Colon (tissue), 2 donors: ENCODE results near the gene CAMK1D.
A peak's percentile ranks its signal among the peaks of the same experiment; 100 is the strongest.

Experiments used
- FAIRE-seq: peaks from 2 replicates; lab custom pipeline; 2012; peaks lifted over from hg19 to GRCh38; lab: Jason Lieb, UNC
- donor health status: control.
- donor health status: control.

CAMK1D gene

GRCh38 chr10:12629767-12630165 lies 280.4 kb downstream of the CAMK1D start:
- no peak for FAIRE-seq

- no peak for FAIRE-seq
Measured at GRCh38 chr10:12631216-12631615, 281.9 kb downstream of the CAMK1D start.

- FAIRE-seq, result no peak
Measured at GRCh38 chr10:12631787-12632562, 282.6 kb downstream of the CAMK1D start.

GRCh38 chr10:12633776-12634620 lies 284.7 kb downstream of the CAMK1D start:
- FAIRE-seq, result no peak

GRCh38 chr10:12634621-12634931 lies 285.2 kb downstream of the CAMK1D start:
- no peak for FAIRE-seq

GRCh38 chr10:12635127-12635541 lies 285.8 kb downstream of the CAMK1D start:
- no peak for FAIRE-seq

- no peak for FAIRE-seq
Measured at GRCh38 chr10:12636571-12636970, 287.2 kb downstream of the CAMK1D start.

GRCh38 chr10:12637649-12638048 lies 288.3 kb downstream of the CAMK1D start:
- no peak for FAIRE-seq

- no peak for FAIRE-seq
Measured at GRCh38 chr10:12638103-12638502, 288.8 kb downstream of the CAMK1D start.

GRCh38 chr10:12638781-12639180 lies 289.4 kb downstream of the CAMK1D start:
- FAIRE-seq, result no peak

GRCh38 chr10:12639996-12640944 lies 290.9 kb downstream of the CAMK1D start:
- no peak for FAIRE-seq

- FAIRE-seq, result no peak
Measured at GRCh38 chr10:12642036-12642435, 292.7 kb downstream of the CAMK1D start.

GRCh38 chr10:12643279-12643678 lies 293.9 kb downstream of the CAMK1D start:
- no peak for FAIRE-seq

GRCh38 chr10:12644380-12645144 lies 295.2 kb downstream of the CAMK1D start:
- no peak for FAIRE-seq

GRCh38 chr10:12645449-12645848 lies 296.1 kb downstream of the CAMK1D start:
- FAIRE-seq, result no peak

GRCh38 chr10:12649012-12649584 lies 299.8 kb downstream of the CAMK1D start:
- no peak for FAIRE-seq

- FAIRE-seq, result no peak
Measured at GRCh38 chr10:12650122-12650521, 300.8 kb downstream of the CAMK1D start.

- no peak for FAIRE-seq
Measured at GRCh38 chr10:12650538-12651298, 301.4 kb downstream of the CAMK1D start.

GRCh38 chr10:12655940-12656339 lies 306.6 kb downstream of the CAMK1D start:
- FAIRE-seq, result no peak

- FAIRE-seq, result peak; percentile 53
Measured at GRCh38 chr10:12656518-12657142, 307.3 kb downstream of the CAMK1D start.
